ENCODE data around the gene MIEF2.

Gene MIEF2

DNA sequence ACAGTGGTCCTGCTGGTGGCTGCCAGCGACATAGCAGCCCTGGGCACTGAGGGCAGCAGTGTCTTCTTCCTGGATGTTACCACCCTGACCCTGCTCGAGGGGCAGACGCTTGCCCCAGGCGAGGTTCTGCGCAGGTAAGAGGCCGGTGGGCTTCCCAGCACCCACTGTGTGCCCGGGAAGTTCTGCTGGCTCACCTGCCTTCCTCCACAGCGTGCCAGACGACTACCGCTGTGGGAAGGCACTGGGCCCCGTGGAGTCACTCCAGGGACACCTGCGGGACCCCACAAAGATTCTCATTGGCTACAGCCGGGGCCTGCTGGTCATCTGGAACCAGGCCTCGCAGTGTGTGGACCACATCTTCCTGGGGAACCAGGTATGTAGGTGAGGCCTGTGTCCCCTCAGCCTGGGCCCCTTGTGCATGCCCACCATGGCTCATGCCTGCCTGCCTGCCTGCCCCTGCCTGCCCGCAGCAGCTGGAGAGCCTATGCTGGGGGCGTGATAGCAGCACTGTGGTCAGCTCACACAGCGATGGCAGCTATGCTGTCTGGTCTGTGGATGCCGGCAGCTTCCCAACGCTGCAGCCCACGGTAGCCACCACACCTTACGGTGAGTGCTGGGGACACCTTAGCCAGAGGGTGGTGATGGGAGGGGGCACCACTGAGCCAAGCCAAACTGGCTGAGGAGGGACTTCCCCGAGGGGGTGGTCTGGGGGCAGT, 26.5 kb upstream of the MIEF2 start:
- in situ Hi-C loops (cut with HindIII; ENCODE audit: low pct_ligation_motif_present, low pct_unique_long_range_greater_than_20kb, low sequenced_read_pairs): no loop called here

DNA sequence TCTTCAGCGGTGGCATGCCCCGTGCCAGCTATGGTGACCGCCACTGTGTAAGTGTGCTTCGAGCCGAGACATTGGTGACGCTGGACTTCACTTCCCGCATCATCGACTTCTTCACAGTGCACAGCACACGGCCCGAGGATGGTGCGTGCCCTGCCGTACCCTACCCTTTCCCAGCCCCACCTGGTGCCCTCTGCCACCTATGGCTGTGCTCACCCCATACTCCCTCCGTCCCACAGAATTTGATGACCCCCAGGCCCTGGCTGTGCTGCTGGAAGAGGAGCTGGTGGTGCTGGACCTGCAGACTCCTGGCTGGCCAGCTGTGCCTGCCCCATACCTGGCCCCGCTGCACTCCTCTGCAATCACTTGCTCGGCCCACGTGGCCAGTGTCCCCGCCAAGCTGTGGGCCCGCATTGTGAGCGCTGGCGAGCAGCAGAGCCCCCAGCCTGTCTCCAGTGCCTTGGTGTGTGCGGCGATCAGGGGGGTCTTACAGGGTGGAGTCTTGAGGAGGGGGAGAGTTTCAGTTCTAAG, 25.5 kb upstream of the MIEF2 start:
- in situ Hi-C loops (cut with HindIII; ENCODE audit: low pct_ligation_motif_present, low pct_unique_long_range_greater_than_20kb, low sequenced_read_pairs): no loop called here
- no peak for DNase-seq

More for the DNA sequence above, 26.5 kb upstream of the MIEF2 start:
- DNase-seq: no peak

DNA sequence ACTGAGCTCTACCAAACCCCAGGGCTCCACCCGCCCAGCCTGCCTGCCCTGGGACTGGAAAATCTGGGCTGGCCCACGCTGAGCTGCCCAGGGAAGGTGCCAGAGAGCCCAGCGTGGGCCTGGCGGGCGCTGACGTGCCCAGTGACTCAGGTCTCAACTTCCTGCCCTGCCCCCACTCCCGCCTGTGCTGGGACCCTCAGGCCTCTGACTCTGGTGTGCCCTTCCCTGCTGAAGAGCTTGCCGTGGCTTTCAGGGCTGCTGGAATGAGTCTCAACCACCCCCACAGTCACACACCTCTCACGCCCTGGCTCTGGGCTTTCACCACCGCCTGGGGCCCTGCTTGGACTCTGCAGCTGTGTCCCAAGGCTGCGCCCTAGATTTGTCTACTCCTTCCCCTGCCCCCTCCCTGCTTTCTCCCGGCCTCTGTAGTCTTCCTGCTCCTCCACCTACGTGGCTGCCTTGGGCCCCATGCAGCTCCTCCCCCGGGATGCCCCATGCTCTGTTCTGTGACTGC, 24.7 kb upstream of the MIEF2 start:
- no peak for DNase-seq
- in situ Hi-C loops (cut with HindIII; ENCODE audit: low pct_ligation_motif_present, low pct_unique_long_range_greater_than_20kb, low sequenced_read_pairs): no loop called here

DNA sequence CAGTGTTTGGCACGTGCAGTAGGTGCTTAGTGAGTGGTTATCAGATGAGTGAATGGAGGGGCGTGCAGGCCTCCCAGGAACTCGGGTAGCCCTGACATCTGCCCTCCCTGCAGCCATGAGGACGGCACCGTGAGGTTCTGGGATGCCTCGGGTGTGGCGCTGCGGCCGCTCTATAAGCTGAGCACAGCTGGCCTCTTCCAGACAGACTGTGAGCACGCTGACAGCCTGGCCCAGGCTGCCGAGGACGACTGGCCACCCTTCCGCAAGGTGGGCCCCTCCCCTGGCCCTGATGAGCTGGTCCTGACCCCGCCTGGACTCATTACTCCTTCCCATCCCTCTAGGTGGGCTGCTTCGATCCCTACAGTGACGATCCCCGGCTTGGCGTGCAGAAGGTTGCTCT, 24.0 kb upstream of the MIEF2 start:
- no peak for DNase-seq
- in situ Hi-C loops (cut with HindIII; ENCODE audit: low pct_ligation_motif_present, low pct_unique_long_range_greater_than_20kb, low sequenced_read_pairs): no loop called here

DNA sequence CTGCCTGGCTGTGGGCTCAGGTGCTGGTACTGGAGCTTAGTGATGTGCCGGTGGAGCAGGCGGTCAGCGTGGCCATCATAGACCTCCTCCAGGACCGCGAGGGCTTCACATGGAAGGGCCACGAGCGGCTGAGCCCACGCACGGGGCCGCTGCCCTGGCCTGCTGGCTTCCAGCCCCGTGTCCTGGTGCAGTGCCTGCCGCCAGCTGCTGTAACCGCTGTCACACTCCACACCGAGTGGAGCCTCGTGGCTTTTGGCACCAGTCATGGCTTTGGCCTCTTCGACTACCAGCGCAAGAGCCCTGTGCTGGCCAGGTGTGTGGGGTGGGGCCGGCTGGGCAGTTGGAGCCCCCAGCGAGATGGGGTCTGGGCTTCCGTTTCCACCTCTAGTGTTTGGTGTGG, 23.0 kb upstream of the MIEF2 start:
- in situ Hi-C loops (cut with HindIII; ENCODE audit: low pct_ligation_motif_present, low pct_unique_long_range_greater_than_20kb, low sequenced_read_pairs): no loop called here
- no peak for DNase-seq

DNA sequence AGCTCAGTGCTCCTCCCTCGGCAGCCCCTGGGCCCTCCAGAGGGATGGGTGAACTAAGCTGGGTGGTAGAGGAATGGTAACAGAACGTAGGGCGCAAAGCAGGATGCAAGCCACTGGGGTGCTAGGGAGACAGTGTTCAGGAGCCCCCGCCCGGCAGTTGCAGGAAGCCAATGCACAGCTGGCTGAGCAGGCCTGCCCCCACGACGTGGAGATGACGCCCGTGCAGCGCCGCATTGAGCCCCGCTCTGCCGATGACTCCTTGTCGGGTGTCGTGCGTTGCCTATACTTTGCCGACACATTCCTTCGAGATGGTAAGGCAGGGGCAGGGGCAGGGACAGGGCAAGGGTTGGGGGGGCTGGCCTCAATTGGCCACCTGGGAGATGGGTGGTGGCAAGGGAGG, 22.2 kb upstream of the MIEF2 start:
- DNase-seq: no peak
- in situ Hi-C loops (cut with HindIII; ENCODE audit: low pct_ligation_motif_present, low pct_unique_long_range_greater_than_20kb, low sequenced_read_pairs): no loop called here

DNA sequence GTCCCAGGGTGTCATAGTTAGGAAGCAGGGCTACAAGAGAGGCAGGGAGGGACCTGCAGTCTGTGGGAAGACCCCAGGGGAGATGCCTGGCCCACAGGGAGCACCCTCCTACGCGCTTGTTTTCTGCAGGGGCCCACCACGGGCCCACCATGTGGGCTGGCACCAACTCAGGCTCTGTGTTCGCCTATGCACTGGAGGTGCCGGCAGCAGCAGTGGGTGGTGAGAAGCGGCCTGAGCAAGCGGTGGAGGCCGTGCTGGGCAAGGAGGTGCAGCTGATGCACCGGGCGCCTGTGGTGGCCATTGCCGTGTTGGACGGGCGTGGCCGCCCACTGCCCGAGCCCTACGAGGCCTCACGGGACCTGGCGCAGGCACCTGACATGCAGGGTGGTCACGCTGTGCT, 20.0 kb upstream of the MIEF2 start:
- in situ Hi-C loops (cut with HindIII; ENCODE audit: low pct_ligation_motif_present, low pct_unique_long_range_greater_than_20kb, low sequenced_read_pairs): no loop called here
- DNase-seq: no peak

DNA sequence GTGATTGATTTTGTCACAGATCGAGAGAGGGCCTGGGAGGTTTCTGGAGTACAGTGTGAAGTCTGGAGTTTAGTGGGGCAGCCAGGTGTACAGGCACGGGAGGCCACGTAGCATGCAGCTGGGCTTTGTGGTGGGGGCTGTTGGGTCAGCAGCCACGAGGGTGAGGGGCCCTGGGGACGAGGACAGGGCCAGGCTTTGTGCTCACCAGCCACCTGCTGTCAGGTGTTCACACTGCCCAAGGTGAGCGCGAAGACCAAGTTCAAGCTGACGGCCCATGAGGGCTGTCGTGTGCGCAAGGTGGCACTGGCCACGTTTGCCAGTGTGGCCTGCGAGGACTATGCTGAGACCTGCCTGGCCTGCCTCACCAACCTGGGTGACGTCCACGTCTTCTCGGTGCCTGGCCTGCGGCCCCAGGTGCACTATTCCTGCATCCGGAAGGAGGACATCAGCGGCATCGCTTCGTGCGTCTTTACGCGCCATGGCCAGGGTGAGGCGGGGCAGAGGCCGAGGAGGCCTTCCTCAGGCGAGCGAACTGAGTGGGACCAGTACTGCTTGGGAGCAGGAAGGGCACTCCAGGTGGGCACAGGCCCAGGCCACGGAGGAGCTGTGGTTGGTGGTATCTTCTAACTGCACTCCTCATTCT, 19.1 kb upstream of the MIEF2 start:
- DNase-seq: no peak
- in situ Hi-C loops (cut with HindIII; ENCODE audit: low pct_ligation_motif_present, low pct_unique_long_range_greater_than_20kb, low sequenced_read_pairs): no loop called here

DNA sequence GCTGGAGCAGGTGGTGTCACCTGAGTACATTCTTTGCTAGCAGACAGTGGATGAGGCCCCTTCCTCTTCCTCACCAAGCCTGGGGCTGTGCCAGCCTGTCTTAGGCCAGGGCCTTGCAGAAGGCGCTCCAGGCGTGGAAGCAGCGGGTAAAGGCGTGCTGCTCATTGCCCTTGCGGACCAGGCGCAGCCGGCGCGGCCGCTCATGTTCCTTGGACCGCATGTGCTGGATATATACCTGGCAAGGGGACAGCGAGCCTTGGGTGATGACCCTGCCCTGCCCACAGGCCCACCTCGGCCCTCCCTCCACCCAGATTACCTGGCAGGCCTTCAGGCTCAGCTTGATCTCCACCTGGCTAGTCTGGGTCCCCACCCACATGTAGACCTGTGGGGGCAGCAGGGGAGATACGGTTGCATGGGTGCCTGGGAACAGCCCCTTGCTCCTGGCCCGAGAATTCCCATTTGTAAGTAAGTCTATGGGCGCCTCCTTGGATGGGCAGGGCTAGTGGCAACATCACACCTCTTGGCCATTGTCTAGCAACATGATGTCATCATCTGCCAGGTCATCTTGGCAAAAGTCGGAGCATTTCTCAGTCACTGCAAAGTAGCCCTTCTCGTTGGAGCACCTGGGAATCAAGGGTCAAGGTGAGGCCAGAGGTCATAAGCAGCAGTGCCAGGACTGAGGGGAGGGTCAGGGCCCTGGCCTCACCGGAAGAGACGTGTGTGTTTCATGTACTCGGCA, 15.3 kb upstream of the MIEF2 start:
- DNase-seq: no peak
- in situ Hi-C loops (cut with HindIII; ENCODE audit: low pct_ligation_motif_present, low pct_unique_long_range_greater_than_20kb, low sequenced_read_pairs): no loop called here

DNA sequence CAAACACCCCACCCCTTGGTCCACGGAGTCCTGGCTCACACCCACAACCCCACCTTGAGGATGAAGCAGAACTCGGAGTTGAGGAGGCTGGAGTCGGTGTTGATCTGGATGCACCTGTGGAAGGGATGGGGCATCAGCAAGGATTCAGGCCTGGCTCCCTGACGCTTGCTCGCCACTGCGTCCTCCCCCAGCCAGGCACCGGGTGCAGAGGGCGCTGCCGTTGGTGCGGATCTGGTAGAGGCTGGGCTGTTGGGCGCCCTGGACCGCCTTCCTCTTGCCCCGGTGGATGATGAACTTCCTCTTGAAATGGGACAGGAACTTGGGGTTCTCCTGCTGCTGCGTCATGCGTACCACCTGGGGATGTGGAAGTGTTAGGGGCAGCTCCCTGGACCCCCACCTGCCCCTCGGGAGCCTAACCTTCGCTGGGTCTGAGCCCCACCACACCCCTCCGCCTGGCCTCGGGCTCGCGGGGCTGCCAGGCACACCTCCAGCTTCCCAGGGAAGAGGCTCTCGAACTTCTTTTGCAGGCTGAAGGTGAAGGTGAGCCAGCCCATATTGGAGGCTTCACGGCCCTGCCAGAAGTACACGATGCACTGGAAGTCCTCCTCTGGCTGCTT, 14.2 kb upstream of the MIEF2 start:
- in situ Hi-C loops (cut with HindIII; ENCODE audit: low pct_ligation_motif_present, low pct_unique_long_range_greater_than_20kb, low sequenced_read_pairs): no loop called here

DNA sequence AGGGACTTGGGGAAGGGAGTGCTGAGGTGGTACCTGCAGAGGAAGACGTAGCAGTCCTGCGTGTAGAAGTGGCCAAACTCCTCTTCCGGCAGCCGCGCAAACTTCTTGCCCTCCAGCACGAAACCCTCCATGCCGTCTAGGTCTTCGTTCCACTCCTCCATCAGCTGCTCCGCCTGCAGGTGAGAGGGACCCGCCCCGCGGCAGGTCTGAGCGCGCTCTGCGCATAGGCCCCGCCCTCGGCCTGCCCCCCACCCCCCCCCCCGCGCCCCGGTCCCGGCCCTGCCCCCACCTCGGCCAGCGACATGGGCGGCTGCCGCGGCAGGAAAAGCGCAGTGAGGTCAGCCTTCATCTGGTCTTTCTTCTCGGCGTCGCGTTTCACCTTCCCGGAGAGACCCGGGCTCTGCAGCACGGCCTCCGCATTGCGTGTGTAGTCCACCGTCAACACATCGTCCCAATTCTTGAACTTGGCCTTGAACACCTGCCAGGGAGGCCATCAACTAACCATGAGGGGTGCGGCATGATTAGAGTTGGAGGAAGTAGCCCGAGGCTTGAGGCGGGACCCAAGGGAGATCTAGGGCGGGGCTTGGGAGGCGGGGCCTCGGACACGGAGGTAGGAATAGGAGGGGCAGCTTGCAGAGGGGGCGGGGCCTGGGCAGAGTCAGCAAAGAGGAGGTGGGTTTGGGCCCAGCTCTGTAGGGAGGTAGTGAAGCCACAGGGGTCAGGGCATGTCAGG, 13.4 kb upstream of the MIEF2 start:
- in situ Hi-C loops (cut with HindIII; ENCODE audit: low pct_ligation_motif_present, low pct_unique_long_range_greater_than_20kb, low sequenced_read_pairs): no loop called here
- DNase-seq: peak; percentile 18

More for the DNA sequence above, 14.2 kb upstream of the MIEF2 start:
- DNase-seq: no peak

DNA sequence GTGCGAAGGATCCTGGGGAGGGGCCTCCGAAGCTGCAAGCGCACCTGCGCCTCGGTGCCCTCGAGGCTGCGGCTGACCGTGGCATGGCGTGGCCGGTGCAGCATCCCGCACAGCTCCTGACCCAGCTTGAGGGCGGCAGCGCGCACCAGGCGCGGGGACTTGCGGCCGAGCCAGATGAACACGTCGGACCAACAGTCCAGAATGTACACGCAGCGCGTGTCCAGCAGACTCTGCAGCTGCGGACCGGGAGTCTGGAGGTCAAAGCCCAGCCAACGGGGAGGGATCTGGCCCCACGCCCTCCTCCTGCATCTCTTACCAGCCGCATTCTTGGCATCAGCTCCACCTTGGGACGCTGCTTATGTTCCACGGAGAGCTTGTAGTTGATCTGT, 12.9 kb upstream of the MIEF2 start:
- DNase-seq: no peak
- in situ Hi-C loops (cut with HindIII; ENCODE audit: low pct_ligation_motif_present, low pct_unique_long_range_greater_than_20kb, low sequenced_read_pairs): no loop called here

DNA sequence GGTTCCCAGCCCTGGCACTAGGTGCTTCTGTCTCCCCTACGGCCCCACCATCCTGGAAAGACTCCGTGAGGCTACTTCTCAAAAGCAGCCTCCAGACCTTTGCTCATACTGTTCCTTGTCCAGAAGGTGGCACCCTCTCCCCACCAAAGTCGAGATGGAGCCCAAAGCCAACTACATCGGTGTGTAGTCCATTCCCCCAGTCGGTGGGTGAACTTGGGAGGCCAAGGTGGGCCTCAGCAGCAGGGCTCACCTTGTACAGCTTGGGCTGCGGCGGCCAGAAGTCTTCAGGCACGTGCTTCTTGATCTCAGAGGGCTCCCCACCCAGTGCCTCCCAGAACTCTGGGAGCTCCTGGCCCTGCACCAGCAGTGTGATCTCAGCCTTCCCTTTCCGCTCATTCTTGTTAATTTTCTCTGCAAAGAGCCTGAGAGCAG, 12.1 kb upstream of the MIEF2 start:
- in situ Hi-C loops (cut with HindIII; ENCODE audit: low pct_ligation_motif_present, low pct_unique_long_range_greater_than_20kb, low sequenced_read_pairs): no loop called here
- peak; percentile 74 for DNase-seq

DNA sequence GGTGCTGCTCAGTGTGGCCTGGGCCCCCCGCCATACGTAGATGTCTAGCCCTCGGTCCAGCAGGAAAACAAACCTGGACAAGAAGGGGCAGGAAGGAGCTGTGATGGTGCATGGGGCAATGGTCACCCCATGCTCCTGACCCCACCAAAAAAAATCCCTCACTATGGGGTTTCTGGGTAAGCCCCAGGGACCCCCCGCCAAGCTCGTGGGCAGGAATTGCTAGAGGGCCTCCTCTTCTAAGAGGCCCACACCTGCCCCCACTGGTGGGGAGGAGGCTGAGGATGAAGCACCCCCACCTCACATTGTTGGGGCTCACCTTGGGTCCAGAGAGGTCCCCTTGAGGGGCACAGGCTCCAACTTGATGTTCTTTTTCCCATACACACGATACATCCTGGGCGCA, 11.7 kb upstream of the MIEF2 start:
- no peak for DNase-seq
- in situ Hi-C loops (cut with HindIII; ENCODE audit: low pct_ligation_motif_present, low pct_unique_long_range_greater_than_20kb, low sequenced_read_pairs): no loop called here

DNA sequence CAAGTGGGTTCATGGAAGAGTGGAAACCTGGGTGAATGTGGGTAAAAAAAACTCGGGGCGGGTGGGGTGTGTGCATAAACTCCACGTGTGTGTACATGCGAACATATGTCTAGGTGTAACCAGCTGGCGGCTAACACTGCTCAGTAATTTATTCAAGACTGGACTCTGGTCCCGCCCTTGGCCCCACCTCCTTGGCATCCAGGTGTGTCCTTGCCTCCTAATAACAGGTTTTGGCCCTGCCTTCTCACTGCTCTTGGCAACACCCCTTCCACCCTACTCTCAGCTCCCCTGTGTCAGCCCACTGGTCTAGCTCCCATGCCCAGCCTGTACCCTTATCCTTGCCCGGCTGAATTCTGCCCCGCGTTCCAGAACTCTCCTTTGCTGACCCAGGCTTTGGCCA, 10.2 kb upstream of the MIEF2 start:
- no peak for DNase-seq
- in situ Hi-C loops (cut with HindIII; ENCODE audit: low pct_ligation_motif_present, low pct_unique_long_range_greater_than_20kb, low sequenced_read_pairs): no loop called here

DNA sequence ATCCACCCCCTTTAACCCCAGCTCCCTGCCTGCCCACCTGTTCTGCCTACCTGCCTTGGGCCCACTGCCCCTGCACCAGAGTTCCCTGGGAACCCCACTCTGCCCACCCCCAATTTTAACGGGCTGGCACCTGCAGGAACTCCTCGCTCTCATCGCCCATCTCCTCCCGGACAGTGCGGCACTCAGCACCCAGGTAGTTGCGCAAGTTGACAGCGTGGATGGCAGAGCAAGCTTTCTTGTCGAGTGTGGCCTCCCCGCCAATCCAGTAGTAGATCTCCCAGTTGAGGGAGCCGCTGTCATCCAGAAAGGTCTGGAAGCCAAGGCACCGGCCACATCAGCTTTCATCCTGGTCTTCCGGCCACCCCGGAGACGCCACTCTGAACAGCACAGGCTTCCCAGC, 9.8 kb upstream of the MIEF2 start:
- in situ Hi-C loops (cut with HindIII; ENCODE audit: low pct_ligation_motif_present, low pct_unique_long_range_greater_than_20kb, low sequenced_read_pairs): no loop called here
- no peak for DNase-seq

DNA sequence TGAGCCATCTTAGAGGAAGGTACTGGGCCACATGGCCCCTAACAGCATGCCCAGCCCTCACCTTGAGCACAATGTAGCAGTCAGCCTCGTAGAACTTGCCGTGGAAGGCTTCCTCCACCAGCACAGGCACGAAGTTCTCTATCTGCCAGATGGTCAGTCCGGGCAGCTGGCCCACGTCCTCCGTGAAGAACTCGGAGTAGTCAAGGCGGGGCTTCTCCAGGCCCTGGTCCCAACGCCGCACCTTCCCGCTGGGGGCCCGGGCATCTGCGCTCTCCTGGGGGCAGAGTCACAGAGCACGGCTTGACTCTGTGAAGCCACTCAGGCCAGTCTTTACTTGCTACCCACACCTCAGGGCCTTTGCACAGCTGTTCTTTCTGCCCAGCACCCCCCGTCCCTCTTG, 9.3 kb upstream of the MIEF2 start:
- in situ Hi-C loops (cut with HindIII; ENCODE audit: low pct_ligation_motif_present, low pct_unique_long_range_greater_than_20kb, low sequenced_read_pairs): no loop called here
- DNase-seq: no peak

DNA sequence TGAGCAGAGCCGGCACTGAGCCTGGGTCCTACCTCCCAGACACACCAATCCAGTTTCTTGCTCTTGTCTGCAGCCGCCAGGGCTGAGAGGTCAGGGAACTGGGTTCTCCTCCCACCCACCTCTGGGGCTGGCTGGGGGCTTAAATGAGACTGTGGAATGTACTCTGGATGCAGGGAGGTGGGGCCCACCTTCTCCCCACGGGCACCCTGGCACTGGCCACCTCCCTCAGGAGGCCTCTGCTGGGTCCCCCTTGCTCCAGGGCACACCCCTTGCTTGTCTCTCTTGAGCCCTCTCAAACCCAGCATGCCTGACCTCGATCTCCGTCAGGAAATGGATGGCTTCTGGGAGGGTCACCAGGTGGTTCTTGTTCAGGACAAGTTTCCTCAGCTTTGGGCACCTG, 8.3 kb upstream of the MIEF2 start:
- in situ Hi-C loops (cut with HindIII; ENCODE audit: low pct_ligation_motif_present, low pct_unique_long_range_greater_than_20kb, low sequenced_read_pairs): no loop called here
- no peak for DNase-seq

Data from ACHN (cell line).